Inflammatory macrophage (primary cell): ENCODE data around the gene INSYN2B.

Experiments
- DNase-seq, 2 donors: peaks; one replicate each; pipeline ENCODE4 v3.0.0-alpha.2; 2020 to 2022

INSYN2B gene

DNA sequence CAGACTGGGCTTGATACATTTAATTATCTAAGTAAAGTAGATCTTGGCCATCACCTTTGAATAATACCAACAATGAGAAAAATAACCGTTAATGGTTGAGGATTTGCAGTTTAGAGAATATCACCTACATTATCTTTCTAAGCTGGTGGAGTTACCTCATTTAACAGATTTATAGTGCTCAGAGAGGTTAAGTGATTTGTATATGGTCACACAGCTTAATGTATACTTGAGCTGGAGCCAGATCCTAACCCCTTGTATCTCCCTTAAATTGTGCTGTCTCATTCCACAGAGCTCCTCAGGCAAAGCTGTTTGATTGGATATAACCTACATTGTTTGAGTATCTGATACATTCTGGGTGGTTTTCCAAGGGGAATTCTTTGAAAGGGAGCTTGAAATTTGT, 57.8 kb downstream of the INSYN2B start:
- no peak for DNase-seq

DNA sequence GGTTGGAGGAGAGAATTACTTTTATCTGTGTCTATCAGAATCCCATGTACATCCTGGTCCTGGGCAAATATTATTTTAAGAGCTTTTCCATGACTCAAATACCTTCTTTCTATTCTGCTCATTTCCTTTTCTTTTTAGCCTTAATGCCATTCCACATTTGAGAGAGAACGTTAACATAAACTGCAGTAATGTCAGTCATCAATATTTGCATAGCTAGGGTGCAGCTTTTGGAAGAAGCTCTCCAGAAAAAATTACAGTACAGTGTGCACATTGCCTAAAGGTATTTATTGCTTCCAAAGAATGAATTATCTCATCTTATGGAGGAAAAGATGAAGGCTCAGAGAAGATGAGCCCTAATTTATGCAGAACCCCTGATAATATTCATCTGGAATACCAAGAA, 58.3 kb downstream of the INSYN2B start:
- no peak for DNase-seq

DNA sequence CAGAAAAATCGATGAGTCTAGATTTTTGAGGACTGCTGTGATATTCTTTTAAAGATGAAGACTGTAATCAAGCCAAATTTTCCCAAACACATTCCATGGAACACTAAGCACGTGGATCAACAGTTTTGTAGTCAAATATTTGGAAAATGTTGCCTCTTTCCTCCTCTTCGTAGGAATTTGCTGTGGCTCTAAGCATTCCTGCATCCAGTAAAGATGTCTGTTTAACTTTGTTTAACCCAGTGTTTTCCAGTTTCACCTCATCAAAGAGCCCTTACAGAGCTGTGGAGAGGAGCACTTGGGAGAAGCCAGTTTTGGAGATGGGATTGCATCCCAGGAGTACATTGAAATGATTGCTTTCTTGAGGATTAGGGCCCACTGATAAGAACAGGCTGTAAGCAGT, 58.9 kb downstream of the INSYN2B start:
- DNase-seq: no peak

DNA sequence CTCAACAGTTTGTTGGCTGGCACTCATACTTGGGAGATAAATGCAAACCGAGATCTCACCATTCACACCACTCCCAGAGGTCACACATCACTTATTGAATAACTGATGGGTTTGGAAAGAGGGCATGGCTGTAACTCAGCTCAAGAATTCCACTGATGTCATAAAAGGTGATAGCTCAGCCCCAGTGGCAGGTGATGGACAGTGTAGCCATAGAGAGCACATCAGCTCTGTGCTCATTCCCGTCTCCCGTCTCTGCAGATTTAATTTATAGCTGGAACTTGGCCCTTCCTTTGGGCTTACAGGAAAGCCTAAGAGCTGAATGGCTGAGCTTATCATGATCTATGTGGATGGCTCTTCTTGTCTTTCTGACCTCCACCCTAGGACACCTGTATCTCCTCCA, 59.8 kb downstream of the INSYN2B start:
- no peak for DNase-seq

DNA sequence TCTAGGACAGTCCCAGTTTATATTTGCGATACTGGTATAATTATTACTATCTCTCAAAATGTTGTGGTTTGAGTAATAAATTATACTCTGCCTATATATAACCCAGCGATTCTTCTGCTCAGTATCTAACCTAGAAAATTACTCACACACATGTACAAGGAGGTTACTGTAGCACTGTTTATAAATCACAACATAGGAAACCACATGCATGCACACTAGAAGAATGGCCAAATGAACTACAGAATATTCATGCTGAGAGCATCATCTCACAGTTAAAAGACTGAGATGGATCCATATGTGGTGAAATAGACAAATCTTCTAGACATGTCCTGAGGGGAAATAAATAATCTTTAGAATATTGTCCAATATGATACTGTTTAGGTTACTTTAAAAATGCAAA, 62.1 kb downstream of the INSYN2B start:
- no peak for DNase-seq

DNA sequence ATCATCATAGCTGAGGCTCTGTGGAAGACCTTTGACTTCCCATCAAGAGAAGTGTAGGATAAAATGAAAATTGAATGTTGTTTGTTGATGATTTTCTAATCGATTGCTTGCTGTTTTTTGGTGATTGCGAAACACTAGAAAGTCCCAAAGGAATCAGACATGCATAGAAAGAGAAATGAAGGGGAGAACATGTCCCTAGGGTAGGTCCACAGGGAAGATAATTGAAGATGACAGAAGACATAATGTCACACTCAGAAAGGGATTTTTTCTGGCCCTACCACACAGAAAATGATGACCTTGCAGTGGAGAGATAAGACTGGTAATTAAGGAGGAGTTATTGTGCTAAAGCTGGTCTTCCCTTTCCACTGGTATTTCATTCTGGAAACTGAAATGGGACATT, 62.8 kb downstream of the INSYN2B start:
- DNase-seq: no peak

DNA sequence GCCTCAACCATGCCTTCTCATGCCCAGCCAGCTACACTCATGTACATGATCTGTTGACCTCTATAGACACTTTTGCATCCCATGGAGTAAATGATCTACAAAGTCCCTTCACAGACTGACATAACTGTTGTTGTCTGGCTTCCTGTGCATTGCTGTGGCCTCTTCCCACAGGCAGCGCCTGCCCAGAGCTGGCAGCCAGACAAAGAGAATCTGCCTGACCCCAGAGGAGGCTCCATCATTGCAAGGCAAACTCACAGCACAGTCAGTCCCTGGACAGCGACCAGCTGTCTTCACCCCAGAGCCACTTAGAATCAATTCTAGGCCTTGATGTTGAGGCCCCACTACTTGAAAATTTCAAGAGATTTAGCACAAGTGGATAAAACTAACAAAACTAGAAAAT, 65.5 kb downstream of the INSYN2B start:
- no peak for DNase-seq

DNA sequence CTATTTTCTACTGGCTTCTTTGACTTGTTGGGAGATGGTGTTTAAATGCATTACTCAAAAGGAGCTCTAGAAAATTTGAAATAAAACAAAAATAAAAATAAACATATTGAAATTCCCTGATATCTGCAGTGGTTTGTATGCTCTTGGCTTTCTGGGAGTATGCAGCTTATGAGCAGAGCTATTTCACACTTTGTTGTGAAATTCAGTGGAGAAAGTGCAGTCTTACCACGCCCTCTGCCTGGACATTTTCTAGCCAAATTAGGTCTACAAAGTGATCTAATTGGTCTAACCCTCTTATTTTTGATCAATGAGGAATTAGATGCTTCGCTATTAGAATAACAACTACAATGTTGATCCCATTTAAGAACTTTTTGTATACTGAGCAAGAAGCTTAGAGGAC, 66.8 kb downstream of the INSYN2B start:
- DNase-seq: no peak

DNA sequence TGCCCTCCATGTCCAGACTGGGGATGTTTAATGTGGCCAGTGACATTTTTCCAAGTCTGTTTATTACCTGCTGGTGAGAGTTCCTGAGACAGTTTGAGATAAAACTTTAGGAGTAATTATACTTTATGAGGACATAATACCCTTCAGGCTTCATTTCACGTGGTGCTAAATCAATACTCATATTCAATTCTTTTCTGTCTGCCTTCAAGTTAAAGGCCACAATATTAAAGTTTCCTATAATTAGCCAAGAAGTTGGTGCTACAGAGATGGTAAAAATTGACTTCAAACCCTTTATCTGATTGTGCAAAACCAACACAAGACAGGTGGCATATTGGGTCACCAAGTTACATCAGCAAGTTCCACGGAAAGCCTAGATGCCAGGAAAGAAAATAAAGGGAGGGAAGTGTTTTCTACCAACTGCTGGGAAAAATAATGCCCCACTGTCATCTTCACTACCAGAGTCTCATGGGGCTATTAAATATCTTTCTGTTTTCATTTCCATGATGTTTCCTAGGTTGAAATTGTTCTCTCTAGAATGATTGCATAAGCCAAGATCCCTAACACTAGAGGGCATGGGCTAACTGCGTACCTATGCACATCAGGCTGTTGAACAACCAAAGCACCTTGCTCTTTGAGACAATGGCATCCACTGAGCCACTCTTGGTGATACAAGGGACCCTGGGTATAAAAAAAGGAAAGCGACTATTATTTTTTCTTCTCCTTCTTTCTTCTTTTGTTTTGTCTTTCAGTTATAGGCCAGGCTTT, 68.7 kb downstream of the INSYN2B start:
- DNase-seq: no peak

DNA sequence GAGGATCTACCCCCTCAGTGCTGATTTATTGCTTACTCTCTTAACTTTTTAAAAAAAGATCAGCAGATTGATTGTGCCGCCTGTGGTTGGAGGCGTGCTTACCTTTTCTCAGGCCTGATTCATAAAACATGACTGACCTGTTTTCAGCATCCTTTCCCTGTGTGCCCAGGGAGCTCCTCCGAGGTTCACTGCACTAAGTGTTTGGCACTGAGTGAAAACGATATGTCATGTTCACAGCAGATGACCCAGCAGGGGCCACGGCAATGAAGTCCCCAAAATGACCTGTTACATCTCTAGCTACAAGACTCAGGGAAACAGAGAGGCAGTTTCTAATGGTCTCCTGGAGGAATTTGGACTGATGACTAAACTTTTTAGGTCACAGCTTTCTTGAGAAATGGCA, 69.9 kb downstream of the INSYN2B start:
- DNase-seq: no peak

DNA sequence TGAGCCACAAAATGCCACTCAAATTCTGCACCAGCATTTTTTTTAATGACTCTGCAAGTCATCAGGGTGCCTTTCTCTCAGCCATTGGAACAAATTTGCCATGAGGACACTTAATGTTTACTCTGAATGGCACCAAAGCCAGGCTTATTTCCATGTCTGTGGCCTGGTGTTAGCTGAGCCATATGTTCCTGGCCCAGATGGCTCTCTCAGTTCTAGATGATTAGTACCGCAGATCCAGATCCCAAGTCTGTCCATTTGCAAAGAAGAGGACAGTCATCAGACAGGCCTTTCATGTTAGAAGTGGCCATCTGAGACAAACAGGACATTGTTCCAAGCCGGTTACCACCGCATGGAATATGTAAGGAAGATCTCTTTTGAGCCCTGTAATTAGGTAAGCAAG, 70.3 kb downstream of the INSYN2B start:
- no peak for DNase-seq

DNA sequence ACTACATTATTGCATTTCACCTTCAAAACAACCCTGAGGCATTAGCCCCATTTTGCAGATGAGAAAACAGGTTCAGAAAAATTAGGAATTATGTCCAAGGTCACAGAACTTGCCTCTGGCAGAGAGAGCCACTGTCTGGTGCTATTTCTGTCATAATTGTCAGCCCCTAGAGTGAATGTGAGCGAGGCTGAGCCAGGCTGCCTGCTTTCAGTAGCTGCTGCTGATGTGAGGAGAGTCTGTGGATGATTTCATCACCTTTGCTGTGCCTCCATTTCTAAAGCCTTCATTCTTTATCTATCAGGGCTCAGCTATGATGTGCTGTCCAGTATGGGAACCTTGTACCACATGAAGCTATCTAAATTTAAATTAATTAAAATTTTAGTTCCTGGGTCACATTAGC, 71.4 kb downstream of the INSYN2B start:
- DNase-seq: no peak

DNA sequence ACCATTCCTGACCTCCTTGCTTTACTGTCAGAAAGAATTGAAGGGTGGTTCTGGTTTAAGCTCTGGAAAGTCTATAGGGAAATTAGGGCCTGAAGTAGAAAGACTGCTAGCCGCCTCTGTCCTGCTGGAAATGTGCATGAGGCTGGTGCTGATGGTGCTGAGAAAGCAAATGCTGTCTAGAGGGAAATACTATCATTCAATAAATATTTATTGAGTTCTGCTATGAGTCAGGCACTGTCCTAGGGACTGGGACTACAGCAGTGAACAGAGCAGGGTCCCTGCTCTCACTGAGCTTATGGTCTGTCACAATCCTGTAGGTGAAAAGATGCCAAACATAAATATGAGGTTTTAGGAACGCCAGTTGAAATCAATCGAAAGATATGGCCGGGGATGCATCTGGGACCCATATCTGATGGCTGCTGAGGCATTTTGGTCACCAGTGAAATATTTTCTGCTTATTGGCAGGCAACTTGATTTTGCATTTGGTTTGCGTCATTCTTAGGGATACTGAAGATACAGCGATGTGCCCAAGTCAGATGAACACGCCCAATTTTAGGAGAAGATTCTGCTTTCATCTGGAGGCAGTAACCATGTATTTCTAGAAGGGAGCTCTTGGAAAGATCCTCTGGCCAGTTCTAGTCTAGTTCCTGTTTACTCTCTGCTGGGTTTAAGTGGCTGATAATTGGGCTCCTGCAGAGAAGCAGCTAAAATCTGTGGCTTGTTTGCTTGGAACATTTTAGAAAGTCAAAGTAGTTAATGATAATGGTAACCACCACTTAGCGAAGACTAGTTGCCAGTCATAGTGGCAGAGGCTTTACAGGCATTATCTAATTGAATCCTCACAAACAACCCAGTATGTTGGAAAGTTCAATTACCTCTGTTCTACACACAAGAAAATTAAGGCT, 73.3 kb downstream of the INSYN2B start:
- DNase-seq: no peak

DNA sequence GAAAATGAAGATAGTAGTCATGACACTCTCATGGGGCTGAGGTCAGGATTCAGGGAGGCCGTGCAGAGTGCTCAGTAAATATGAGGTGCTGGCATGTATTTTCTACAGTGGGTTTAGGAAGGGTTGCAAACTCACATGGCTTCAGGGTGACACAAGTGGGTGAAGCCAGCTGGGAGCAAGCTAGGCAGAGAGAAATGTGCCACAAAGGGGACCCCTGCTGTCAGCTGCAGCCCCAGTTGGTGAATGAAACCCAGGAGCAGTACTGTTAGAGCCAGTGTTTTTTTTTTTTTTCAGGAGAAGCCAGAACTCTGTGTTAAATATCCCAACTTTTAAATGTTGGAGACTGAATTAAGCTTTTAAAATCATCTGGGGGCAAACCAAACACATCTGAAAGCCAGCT, 75.3 kb downstream of the INSYN2B start:
- no peak for DNase-seq

DNA sequence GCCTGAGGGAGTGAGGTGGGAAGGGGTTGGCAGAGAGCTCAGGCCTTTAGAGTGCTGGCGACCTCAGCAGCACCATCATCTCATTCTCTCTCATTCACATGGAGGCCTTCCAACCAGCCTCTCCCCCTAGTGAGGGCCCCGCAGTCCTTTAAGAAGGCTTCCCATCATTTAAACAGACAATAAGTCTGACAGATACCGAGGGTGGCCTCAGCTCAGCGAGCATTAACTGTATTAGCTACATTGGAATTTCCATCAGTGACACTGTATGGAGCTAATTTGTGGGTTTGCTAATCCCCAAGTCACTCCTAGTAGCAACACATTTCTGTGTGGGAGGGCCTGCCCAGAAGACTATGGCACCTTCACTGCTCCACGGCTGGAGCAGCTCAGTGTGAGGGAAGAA, 75.8 kb downstream of the INSYN2B start:
- no peak for DNase-seq

DNA sequence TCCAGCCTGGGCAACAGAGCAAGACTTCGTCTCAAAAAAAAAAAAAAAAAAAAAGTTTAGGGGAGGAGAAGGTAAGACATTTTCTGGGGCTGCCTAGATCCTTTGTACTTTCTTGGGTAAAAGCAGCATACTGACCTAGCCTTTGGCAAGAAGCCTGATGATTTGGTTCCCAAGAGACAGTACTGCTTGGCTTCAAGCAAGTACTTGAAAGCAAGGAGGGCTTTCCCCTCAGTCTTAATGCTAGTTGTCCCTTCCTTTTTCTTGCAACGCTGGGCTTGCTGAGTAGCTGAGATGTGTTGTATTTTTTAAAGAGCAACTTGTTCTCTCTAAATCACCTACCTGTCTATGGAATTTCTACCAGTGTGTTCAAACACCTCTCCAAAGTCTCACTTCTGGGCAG, 76.2 kb downstream of the INSYN2B start:
- no peak for DNase-seq

DNA sequence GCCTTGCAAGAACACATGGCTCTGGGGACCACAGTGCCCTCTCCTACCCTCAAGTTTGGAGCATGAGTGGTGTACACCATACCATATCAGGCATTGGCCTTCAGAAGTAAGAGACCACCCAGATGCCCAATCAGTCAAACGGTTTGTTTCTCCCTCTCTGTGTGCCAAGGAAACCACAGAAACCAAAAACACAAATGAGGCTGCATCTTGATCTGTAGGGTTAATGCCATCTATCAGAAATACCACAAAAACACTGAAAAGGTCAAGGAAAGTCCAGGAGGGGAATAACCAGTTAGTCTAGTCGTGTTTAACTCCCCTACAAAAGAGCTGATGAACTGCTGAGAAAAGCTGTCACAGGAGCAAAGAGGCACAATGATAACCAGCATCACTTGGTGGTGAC, 78.4 kb downstream of the INSYN2B start:
- no peak for DNase-seq

DNA sequence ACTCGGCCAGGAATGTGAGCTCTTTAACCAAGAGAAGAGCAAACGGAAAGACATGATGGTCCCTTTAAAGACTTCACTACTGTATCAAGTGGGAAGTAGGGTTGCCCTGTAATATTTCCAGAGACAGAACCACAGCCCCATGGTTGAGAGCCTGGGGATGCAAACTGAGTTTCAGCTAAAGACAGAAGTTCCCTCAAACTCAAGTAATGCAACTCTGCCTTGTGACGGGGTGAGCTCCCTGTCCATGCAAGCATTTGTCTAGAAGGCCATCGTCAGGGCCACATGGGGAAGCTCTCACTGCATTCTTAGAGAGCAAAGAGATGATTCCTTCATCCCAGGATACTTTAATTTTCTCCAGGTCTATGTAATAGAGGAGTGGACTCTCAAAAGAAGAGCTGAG, 82.8 kb downstream of the INSYN2B start:
- peak; percentile 54 to 70 for DNase-seq

DNA sequence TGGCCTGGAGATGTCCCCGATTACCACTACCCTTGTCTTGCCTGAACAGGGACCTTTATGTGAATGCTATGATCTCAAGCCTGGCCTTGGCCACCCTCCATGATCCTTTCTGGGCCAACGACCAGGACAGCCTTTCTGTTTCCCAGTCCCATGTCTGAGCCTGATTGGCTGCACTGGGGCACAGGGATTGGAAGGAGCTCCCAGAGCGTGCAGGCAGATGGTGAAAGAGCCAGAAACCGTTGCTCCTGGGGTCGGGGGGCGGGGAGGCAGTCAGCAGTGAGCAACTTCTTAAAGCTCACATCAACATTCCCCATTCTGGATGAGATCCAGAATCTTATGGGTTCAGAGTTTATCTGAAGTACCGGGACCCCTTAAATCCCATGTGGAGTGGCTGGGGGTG, 84.4 kb downstream of the INSYN2B start:
- DNase-seq: no peak

DNA sequence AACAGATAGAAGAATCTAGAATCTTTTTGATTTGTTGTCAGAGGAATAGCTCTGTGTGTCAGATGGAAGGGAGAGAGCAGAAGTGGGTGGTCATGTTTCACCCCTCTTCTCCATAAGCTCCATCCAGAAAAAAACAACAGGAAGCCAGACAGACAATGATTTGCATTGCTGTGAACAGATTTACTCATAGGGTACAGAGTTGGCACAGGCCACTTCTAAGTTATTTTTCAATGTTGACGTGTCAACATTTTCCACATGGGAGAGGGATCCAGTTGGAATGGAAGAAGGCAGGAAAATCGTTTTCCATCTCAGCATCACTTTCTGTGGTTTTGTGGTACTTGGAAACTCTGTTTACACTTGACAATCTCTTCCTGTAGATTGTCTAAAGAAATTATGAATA, 86.7 kb downstream of the INSYN2B start:
- DNase-seq: no peak

DNA sequence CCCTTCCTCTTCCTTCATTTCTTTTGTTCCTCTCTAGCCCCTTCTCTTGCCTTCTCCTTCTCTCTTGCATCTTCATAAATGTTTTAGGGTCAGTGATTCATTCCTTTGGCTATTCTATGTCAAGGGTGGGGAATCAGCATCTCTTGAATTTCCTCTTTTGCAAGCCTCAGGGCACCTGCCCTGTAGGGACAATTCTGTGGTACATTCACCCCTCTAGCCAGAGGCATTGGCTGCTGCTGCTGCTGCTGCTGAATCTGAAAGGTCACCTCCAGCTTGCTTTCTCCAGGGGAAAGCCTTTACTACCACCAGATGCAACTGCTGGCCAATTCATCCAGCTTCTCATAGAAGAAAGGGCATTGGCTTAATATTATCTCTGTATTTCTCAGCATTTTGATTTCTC, 87.3 kb downstream of the INSYN2B start:
- DNase-seq: no peak

DNA sequence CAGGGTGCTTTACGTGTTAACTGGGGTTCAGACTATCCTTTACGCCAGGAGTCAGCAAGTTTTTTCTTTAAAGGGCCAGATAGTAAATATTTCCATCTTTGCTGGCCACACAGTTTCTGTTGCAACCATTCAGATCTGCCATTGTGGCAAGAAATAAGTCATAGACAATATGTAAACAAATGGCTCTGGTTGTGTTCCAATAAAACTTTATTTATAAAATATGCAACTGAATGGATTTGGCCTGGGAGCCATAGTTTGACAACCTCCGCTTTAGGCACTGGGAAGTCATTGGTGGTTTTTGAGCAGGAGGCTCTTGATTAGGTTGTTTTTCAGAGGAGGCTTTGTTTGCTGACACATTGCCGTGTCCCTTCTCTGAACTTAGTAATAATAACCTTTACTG, 90.7 kb downstream of the INSYN2B start:
- DNase-seq: no peak

DNA sequence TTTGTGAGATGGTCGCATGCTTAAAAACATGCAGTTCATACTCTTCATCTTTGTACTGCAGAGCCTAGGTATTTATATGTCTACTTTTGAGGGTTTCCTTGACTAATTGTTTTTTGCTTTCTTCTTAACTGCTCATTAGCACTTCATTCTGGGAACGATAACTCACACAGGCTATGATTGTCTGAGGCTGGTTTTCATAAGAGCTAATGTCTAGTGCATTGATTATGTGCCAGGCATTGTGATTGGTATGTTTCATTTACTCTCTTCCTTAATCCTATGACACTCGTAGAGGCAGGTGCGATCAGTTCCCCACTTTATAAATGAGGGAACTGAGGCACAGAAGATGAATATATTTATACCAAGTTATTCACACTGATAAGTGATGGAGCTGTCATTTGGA, 93.6 kb downstream of the INSYN2B start:
- no peak for DNase-seq

DNA sequence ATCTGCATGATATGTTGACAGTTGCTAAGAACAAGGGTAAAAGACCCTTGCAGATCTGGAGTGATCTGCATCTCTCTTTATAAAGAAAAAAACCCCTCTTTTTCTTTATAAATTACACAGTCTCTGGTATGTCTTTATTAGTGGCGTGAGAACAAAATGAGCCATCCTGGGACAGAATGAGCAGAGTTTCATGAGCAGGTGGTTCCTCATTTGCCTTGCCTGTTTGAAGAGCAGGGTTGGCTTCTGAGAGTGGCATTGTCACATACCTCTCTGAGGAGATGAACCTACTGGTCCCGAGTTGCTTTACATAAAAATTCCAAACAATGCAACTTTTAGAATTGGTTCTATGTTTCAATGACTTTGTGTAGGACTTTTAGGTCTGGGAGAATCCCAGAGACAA, 94.3 kb downstream of the INSYN2B start:
- no peak for DNase-seq
